DMS79 (cell line): ENCODE data around the gene UCP2.

ENCODE experiments used
- DNase-seq: peaks from one replicate; lab custom pipeline; 2025; lab: John Stamatoyannopoulos, UW

Gene UCP2

GRCh38 chr11:73971175-73971719 lies 11.4 kb downstream of the UCP2 start:
- no peak for DNase-seq

DNA sequence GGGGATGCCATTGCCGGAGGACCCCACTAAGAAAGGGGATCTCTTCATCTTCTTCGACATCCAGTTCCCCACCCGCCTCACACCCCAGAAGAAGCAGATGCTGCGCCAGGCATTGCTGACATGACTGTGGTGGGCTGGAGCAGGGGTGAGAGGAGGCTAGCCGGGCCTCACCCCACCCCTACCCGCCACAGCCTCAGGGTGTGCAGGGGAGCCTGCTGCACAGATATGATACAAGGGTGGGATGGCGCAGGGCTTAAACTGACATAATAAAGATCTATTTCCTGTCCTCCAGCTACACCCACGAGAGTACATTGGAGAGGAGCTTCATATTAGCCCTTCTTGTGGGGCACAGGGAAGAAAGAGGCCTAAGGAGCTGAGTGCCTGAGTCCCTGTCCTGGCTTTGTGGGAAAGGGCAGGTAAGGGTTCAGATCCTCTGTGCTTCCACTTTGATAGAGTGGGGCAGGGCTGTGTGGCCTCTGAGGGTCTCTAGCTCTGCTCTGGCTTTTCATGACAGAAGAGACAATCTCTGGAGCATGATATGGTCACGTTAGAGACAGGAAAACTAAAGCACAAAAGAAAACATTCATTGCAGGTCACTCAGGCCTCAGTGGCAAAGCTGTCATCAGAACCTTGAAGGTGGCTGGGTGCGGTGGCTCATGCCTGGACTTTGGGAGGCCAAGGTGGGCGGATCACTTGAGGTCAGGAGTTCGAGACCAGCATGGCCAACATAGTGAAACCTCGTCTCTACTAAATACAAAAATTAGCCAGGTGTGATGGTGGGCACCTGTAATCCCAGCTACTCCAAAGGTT lies 12.4 kb downstream of the UCP2 start:
- DNase-seq = no peak

- no peak for DNase-seq
Measured at GRCh38 chr11:73969091-73969490, 13.6 kb downstream of the UCP2 start.

GRCh38 chr11:73968356-73968966 lies 14.2 kb downstream of the UCP2 start:
- no peak for DNase-seq

GRCh38 chr11:73965764-73966121 lies 16.9 kb downstream of the UCP2 start:
- DNase-seq = no peak

DNA sequence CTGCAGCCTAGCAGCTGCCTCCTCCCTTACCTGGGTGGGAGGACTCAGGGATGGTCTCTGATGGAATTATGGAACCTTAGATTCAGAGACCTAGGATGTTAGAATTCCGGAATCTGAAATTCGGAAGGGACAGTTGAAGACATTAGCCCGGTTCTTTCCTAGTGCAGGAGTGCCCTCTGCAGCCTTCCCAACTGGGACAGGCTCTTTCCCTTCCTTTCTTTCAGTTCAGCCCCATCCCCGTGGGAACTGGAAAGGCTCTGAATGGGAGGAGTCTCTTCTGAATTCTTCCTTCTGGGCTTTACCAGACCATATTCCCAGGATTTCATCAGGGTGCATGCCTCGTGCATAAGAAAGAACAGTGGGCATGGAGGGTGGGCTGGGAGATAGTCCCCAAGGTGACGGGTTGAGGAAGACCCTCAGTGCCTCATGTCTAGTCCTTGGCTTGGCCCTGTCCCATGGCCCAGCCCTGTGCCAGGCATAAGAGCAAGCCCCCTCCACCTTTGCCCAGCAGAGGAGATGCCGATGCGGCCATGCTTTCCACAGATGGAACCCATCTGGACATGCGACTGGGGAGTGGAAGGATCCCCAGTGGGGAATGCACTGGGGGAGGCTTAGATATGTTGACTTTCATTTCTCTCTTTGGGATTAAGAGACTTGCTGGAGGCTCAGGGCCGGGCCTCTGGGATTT lies 17.4 kb downstream of the UCP2 start:
- DNase-seq = no peak

GRCh38 chr11:73963861-73964260 lies 18.8 kb downstream of the UCP2 start:
- DNase-seq = no peak

GRCh38 chr11:73962101-73962705 lies 20.4 kb downstream of the UCP2 start:
- DNase-seq = no peak

DNA sequence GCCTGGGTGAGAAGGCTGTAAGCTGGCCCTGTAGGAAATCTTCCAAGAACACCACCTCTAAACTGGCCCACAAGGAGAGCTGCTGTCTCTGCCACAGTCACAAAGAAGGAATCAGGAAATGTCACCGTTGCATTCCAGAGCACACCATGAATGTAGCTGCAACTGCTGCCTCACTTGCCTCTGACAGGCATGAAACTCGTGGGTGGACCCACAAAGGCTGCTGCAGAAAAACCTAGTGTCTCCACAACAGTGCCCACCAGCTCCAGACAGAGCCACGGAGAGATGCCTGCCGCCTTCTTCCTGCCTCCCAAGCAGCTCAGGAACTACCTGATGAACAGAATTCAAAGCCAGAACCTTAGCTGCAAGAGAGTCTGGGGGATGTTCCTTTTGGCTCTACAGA lies 21.3 kb downstream of the UCP2 start:
- no peak for DNase-seq

- DNase-seq = no peak
Measured at GRCh38 chr11:73958521-73959141, 24.0 kb downstream of the UCP2 start.

DNA sequence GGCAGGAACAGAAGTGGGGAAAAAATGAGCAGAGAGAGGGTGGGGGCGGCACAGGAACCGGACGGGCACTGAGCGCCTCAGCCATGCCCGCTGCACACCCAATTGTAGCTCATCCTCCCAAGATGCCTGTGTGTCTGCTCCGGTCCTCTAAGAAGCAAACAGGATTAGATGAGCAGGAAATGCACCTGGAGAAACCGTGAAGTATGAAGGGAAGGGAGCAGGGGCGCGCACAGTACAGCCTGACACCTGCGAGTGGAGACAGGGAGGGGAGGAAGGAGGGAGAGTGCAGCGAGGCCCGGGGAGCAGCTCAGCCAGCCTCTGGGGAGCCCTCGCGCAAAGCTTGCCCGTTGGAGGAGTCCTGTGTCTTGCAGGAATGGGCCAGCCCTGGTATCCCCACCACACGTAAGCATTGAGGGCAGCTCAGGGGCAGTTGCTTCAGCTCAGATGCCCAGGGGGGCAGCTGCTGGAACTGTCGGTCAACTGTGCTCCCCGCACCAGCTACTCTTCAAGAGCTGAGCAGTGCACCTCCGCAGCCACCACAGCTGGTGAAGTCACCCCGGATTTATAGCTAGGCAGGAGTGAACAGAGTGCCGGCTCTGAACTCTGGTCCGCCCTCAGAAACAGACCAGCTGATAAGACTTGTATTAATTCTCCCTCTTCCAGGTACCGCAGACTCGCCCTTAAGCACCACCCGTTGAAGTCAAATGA lies 24.8 kb downstream of the UCP2 start:
- peak; percentile 57 for DNase-seq

DNA sequence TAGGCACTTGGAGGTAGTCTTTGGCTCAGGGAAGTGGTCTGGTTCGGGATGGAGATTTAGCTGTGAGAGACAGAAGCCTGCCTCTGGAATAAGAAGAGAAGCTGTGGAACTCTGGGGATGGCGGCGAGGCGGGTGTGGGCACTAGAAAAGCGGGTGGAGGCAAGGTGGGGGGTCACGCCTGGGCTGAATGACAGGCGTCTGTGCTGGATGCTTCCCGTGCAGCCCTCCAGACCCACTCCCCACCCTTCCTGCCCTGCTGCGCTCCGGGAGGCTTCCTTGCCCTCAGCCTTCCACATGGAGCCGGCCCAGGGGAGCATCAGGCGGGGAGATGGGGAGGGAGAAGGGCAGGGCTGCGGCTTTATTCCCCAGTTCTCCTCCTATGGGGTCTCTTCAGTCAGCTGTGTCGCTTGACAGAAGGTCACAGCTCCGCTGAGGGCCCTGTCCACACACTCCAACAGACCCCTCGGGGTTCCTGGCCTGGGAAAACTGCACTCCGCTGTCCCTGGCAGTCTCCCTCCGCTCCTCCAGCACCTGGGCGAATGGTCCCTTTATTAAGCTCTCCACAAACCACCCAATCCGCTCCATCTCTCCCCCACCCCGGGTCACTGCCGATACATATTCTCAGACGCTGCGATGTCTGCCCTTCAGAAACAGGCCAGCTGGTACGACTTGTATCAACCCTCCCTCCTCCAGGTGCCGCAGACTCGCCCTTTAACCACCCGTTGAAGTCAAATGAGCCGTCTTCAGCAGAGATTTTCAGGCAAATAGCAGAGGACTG lies 25.6 kb downstream of the UCP2 start:
- peak; percentile 67 for DNase-seq

GRCh38 chr11:73951797-73952196 lies 30.8 kb downstream of the UCP2 start:
- peak; percentile 93 for DNase-seq

DNA sequence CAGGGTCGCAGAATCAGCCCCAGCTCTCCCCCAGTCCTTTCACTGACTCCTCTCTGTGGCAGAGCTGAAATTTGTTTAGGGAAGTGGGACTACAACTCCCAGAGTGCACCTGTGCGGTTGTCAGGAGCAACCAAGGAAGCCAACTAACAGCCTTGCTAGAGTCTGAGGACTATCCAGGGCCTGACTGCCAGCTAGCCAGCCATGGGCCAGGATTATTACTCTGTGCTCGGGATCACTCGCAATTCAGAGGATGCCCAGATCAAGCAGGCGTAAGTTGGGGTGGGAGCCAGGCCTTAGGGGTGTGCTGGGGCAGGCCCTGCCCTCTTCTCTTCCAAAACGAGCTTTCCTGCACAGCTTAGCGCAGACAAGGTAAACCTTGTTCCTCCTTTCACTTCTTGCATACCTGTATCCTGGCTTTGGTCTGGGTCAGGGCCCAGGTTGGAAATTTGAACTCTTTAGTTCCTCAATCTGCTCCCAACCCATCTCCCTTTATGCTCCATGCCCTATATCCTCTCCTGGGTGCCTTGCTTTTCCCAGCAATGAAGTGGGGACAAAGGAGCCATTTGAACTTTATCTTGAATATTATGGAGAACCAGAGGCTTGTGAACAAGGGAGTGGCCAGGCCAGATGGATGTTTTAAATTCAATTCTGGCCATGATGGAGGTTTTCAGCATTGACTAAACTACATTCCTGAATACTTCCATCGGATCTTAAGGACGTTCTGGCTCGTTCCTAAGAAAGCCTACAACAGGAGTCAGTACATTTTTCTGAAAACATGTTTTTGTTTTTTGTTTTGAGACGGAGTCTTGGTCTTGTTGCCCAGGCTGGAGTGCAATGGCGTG lies 31.6 kb downstream of the UCP2 start, which contains the start of gene DNAJB13:
TSS of gene DNAJB13 (plus strand) at position 158 of the 842 bp plus-strand sequence. CDS start at position 202, 44 bp downstream.
- peak; percentile 47 for DNase-seq

- no peak for DNase-seq
Measured at GRCh38 chr11:73949912-73950311, 32.7 kb downstream of the UCP2 start.

DNA sequence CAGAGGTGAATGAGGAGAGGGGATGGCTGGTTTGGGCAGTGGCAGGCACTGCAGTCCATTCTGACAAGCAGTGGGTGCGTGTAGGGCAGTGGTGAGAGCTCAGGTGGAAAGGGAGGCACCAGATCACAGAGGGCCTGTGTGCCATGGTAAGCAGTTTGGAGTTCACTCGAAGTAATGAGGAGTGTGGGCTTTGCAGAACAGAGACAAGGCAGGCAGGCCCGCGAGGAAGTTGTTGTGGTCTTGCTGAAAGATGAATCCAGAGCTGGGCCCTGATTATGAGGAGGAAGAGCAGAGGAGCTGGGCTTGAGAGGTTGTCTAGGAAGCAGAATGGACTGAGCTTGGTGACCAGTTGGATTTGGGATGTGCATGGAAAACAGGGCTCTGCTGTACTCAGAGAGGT lies 33.4 kb downstream of the UCP2 start:
- no peak for DNase-seq

GRCh38 chr11:73946798-73947458 lies 35.7 kb downstream of the UCP2 start:
- DNase-seq = peak; percentile 48

DNA sequence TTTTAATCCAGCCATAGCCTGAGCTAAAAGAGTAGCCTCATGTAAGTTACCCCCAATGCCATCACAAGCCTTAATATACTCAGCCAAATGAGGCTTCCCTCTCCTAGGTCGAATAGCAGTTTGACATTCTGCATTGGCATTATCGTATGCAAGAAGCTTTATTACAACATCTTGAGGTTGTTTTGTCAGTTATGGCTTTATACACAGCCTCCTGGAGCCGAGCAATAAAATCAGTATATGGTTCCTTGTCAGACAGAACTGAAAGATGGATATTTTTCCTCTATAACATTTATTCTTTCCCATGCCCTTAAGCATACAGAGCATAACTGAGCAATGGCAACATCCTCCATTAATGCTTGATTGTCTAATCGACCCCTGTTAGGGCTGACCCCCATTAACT lies 37.2 kb downstream of the UCP2 start:
- DNase-seq = no peak

- no peak for DNase-seq
Measured at GRCh38 chr11:73944901-73945300, 37.7 kb downstream of the UCP2 start.
